GM12878 (cell line): Measurements from ENCODE around the gene ULBP2. TPM values are rescaled to one million over a fixed set of nuclear protein-coding genes. Genes with fewer than 3 reads are reported as not detected.
A peak's percentile ranks its signal among the peaks of the same experiment; 100 is the strongest.

Source experiments
- BACH1 ChIP-seq: fragments of 450-650 bp; IDR thresholded peaks from 2 replicates; pipeline ENCODE4 v1.6.1; 2017; ENCODE audit warnings: mild to moderate bottlenecking, borderline replicate concordance
- BCL11A ChIP-seq: IDR thresholded peaks from 2 replicates; pipeline ENCODE4 v1.6.1; 2011; ENCODE audit warnings: low read depth, low read length
- CREM ChIP-seq: IDR thresholded peaks from 2 replicates; pipeline ENCODE4 v1.6.1; 2014; ENCODE audit warnings: antibody characterized with exemption, low read depth
- DPF2 ChIP-seq: fragments of 450-650 bp; IDR thresholded peaks from 2 replicates; pipeline ENCODE4 v1.6.1; 2017; ENCODE audit warnings: mild to moderate bottlenecking
- ETV6 ChIP-seq, 2 experiments: fragments of 450-650 bp in 1 of 2; IDR thresholded peaks in 1 of 2; conservative IDR thresholded peaks in 1 of 2; 2 replicates each; pipeline ENCODE4 v1.6.1; 2014; ENCODE audit warnings: antibody characterized with exemption in 1 of 2, borderline replicate concordance in 1 of 2, low read depth in 1 of 2, mild to moderate bottlenecking in 1 of 2, moderate library complexity in 1 of 2
- FOXM1 ChIP-seq: IDR thresholded peaks from 2 replicates; pipeline ENCODE4 v1.6.1; 2012; ENCODE audit warnings: low read depth, mild to moderate bottlenecking, inconsistent platforms, low read length, moderate library complexity
- PAX8 ChIP-seq: fragments of 450-650 bp; IDR thresholded peaks from 2 replicates; pipeline ENCODE4 v1.6.1; 2017; ENCODE audit warnings: mild to moderate bottlenecking, moderate library complexity
- RELA ChIP-seq: fragments of 450-650 bp; IDR thresholded peaks from 2 replicates; pipeline ENCODE4 v1.8.0; 2014; ENCODE audit warnings: borderline replicate concordance; ENCODE audit not compliant: partially characterized antibody
- SMC3 ChIP-seq: IDR thresholded peaks from 2 replicates; pipeline ENCODE4 v1.6.1; 2011; ENCODE audit warnings: low read length, improper control_type of control experiment, borderline replicate concordance
- STAT3 ChIP-seq: IDR thresholded peaks from 2 replicates; pipeline ENCODE4 v1.6.1; 2011; ENCODE audit warnings: low read depth, low read length, improper control_type of control experiment
- TAF1 ChIP-seq: IDR thresholded peaks from 2 replicates; pipeline ENCODE4 v1.6.1; 2011; ENCODE audit warnings: mild to moderate bottlenecking, low read depth, low read length, borderline replicate concordance
- ZBED1 ChIP-seq: IDR thresholded peaks from 2 replicates; pipeline ENCODE4 v1.6.1; 2016; ENCODE audit warnings: borderline replicate concordance
- ZSCAN29 ChIP-seq: fragments of 450-650 bp; IDR thresholded peaks from 2 replicates; pipeline ENCODE4 v1.6.1; 2017; ENCODE audit warnings: mild to moderate bottlenecking, moderate library complexity
- polyA plus RNA-seq, 11 experiments: library from polyadenylated mRNA; depleted of rRNA in 4 of 11; unstranded in 6 of 11; stranded (reverse) in 5 of 11; fragments of >200 nt; fragmentation: Nextera tagmentation in 4 of 11; fragmentation: Illumina TruSeq in 1 of 11; extraction: Ambion mirVana in 4 of 11; extraction: Trizol in 1 of 11; gene quantifications; 1 replicate in 1 of 11; 2 replicates in 10 of 11; pipeline versions ENCODE4 v1.2.1 to v1.2.3, GENCODE V29; 2011 to 2016; ENCODE audit warnings: inconsistent platforms in 2 of 11, missing spikeins in 2 of 11, low read depth in 1 of 11
- total RNA-seq, 4 experiments: library from RNA; depleted of rRNA in 3 of 4; stranded (reverse); fragments of >200 nt in 3 of 4; fragmentation: Illumina TruSeq in 1 of 4; extraction: Trizol in 1 of 4; gene quantifications; 2 replicates each; pipeline versions ENCODE4 v1.2.1 to v1.2.3, GENCODE V29; 2013 to 2021
- TF ChIP-seq, protein P1 (sequence below): fragments of 150-350 bp; IDR thresholded peaks from 2 replicates; pipeline ENCODE4 v1.6.1; 2016; ENCODE audit warnings: low read depth, low read length
- TF ChIP-seq, protein P2 (sequence below): fragments of 450-650 bp; IDR thresholded peaks from 2 replicates; pipeline ENCODE4 v1.6.1; 2017; ENCODE audit warnings: low read depth, mild to moderate bottlenecking, moderate library complexity
- TF ChIP-seq, protein P3 (sequence below): fragments of 450-650 bp; IDR thresholded peaks from 2 replicates; pipeline ENCODE4 v1.6.1; 2017; ENCODE audit warnings: mild to moderate bottlenecking, low read depth, inconsistent platforms; ENCODE audit not compliant: poor library complexity, severe bottlenecking
- TF ChIP-seq, protein P4 (sequence below): fragments of 450-650 bp; IDR thresholded peaks from 2 replicates; pipeline ENCODE4 v1.6.1; 2016; ENCODE audit warnings: mild to moderate bottlenecking

ULBP2 gene
- total and polyA plus RNA-seq, 10 of the 15 experiments (the other 5 are each of a cell fraction or from before 2014, with no cell fraction given) = 0.16 to 2.5 (median 0.22) TPM; not detected in 3

DNA sequence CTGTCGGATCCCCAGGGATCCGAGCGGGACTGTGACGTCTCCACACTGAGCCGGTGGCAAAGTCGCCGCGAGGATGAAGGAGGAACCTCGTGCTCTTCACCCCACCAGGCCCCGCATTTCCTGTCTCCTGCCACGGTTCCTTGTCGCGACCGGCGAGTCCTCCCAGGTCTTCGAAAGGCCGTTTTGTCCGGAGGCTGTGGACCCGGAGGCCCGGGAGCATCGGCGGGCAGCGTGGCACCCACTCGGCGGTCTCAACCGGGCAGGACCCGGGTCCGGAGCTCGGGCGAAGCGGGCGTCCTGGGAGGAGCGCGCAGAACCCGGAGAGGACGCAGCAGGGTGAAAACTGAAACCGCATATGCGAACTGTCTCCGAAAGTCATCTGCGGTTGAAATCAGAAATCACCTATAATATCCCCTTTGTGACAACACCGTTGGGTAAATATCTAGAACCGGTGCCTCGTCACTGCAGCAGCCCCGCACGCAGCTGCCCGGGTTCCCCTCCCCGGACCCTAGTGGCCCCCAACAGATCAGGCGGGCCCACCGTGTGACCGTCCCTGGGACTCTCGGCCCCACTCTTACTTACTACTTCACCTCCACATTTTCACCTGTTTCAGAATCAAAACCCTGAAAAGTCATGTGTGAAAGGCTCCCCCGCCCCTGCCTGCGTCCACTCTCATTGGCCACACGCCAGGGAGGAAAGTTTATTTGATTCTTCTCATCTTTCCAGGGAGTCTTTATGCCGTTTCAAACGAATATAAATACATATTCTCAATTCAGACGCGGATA is 3.1 kb upstream of the ULBP2 start (continued):
- TF ChIP-seq, protein P1, sequence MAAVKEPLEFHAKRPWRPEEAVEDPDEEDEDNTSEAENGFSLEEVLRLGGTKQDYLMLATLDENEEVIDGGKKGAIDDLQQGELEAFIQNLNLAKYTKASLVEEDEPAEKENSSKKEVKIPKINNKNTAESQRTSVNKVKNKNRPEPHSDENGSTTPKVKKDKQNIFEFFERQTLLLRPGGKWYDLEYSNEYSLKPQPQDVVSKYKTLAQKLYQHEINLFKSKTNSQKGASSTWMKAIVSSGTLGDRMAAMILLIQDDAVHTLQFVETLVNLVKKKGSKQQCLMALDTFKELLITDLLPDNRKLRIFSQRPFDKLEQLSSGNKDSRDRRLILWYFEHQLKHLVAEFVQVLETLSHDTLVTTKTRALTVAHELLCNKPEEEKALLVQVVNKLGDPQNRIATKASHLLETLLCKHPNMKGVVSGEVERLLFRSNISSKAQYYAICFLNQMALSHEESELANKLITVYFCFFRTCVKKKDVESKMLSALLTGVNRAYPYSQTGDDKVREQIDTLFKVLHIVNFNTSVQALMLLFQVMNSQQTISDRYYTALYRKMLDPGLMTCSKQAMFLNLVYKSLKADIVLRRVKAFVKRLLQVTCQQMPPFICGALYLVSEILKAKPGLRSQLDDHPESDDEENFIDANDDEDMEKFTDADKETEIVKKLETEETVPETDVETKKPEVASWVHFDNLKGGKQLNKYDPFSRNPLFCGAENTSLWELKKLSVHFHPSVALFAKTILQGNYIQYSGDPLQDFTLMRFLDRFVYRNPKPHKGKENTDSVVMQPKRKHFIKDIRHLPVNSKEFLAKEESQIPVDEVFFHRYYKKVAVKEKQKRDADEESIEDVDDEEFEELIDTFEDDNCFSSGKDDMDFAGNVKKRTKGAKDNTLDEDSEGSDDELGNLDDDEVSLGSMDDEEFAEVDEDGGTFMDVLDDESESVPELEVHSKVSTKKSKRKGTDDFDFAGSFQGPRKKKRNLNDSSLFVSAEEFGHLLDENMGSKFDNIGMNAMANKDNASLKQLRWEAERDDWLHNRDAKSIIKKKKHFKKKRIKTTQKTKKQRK = no peak
- peak; percentile 85 for TF ChIP-seq DPF2
- TF ChIP-seq ZSCAN29 = 0 out of 2 replicates have a peak, but pooled peaks have one; percentile 39
- peak; percentile 85 for TF ChIP-seq CREM
- TF ChIP-seq ZBED1 = peak; percentile 91
- TF ChIP-seq FOXM1 = peak; percentile 81; the same call in 1 of the 2 replicates
- TF ChIP-seq TAF1 = 0 out of 2 replicates have a peak, but pooled peaks have one; percentile 26
- TF ChIP-seq, protein P2, sequence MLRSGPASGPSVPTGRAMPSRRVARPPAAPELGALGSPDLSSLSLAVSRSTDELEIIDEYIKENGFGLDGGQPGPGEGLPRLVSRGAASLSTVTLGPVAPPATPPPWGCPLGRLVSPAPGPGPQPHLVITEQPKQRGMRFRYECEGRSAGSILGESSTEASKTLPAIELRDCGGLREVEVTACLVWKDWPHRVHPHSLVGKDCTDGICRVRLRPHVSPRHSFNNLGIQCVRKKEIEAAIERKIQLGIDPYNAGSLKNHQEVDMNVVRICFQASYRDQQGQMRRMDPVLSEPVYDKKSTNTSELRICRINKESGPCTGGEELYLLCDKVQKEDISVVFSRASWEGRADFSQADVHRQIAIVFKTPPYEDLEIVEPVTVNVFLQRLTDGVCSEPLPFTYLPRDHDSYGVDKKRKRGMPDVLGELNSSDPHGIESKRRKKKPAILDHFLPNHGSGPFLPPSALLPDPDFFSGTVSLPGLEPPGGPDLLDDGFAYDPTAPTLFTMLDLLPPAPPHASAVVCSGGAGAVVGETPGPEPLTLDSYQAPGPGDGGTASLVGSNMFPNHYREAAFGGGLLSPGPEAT = peak; percentile 92
- TF ChIP-seq, protein P3, sequence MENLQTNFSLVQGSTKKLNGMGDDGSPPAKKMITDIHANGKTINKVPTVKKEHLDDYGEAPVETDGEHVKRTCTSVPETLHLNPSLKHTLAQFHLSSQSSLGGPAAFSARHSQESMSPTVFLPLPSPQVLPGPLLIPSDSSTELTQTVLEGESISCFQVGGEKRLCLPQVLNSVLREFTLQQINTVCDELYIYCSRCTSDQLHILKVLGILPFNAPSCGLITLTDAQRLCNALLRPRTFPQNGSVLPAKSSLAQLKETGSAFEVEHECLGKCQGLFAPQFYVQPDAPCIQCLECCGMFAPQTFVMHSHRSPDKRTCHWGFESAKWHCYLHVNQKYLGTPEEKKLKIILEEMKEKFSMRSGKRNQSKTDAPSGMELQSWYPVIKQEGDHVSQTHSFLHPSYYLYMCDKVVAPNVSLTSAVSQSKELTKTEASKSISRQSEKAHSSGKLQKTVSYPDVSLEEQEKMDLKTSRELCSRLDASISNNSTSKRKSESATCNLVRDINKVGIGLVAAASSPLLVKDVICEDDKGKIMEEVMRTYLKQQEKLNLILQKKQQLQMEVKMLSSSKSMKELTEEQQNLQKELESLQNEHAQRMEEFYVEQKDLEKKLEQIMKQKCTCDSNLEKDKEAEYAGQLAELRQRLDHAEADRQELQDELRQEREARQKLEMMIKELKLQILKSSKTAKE = peak; percentile 42
- peak; percentile 32 for TF ChIP-seq RELA
- TF ChIP-seq BCL11A = peak; percentile 52; the same call in 1 of the 2 replicates
- TF ChIP-seq BACH1 = peak; percentile 41; the same call in 1 of the 2 replicates
- TF ChIP-seq PAX8 = no peak
- no peak for TF ChIP-seq SMC3
- TF ChIP-seq, protein P4, sequence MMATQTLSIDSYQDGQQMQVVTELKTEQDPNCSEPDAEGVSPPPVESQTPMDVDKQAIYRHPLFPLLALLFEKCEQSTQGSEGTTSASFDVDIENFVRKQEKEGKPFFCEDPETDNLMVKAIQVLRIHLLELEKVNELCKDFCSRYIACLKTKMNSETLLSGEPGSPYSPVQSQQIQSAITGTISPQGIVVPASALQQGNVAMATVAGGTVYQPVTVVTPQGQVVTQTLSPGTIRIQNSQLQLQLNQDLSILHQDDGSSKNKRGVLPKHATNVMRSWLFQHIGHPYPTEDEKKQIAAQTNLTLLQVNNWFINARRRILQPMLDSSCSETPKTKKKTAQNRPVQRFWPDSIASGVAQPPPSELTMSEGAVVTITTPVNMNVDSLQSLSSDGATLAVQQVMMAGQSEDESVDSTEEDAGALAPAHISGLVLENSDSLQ = peak; percentile 23; the same call in 1 of the 2 replicates
- TF ChIP-seq ETV6 (conservative IDR thresholded peaks at IDR 0.05 in 1 of 2, IDR thresholded peaks at IDR 0.05 in 1 of 2; ENCODE audit: borderline replicate concordance in 1 of 2, low read depth in 1 of 2) = peak in 1 of 2 experiments; percentile 36; a peak in 1 of 4 replicates
- TF ChIP-seq STAT3 = no peak
